GM10266 (cell line): ENCODE measurements around the gene SLC30A9.

Source experiments
- DNase-seq: peaks from one replicate; pipeline ENCODE4 v3.0.0; 2012; ENCODE audit errors: extremely low spot score
- TF ChIP-seq, protein P1 (sequence below): IDR thresholded peaks from 2 replicates; pipeline ENCODE4 v1.5.1; 2012; ENCODE audit warnings: mild to moderate bottlenecking, low read depth; ENCODE audit not compliant: control insufficient read depth, insufficient read depth; ENCODE audit errors: missing control alignments

Gene SLC30A9

GRCh38 chr4:41998019-41998418 lies 7.7 kb downstream of the SLC30A9 start:
- DNase-seq, result no peak
- TF ChIP-seq, protein P1, sequence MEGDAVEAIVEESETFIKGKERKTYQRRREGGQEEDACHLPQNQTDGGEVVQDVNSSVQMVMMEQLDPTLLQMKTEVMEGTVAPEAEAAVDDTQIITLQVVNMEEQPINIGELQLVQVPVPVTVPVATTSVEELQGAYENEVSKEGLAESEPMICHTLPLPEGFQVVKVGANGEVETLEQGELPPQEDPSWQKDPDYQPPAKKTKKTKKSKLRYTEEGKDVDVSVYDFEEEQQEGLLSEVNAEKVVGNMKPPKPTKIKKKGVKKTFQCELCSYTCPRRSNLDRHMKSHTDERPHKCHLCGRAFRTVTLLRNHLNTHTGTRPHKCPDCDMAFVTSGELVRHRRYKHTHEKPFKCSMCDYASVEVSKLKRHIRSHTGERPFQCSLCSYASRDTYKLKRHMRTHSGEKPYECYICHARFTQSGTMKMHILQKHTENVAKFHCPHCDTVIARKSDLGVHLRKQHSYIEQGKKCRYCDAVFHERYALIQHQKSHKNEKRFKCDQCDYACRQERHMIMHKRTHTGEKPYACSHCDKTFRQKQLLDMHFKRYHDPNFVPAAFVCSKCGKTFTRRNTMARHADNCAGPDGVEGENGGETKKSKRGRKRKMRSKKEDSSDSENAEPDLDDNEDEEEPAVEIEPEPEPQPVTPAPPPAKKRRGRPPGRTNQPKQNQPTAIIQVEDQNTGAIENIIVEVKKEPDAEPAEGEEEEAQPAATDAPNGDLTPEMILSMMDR, result no peak

- DNase-seq, result no peak
- TF ChIP-seq, protein P1, result no peak
Observed at GRCh38 chr4:41999321-41999720, 9.0 kb downstream of the SLC30A9 start.

GRCh38 chr4:42008011-42008786 lies 17.9 kb downstream of the SLC30A9 start:
- TF ChIP-seq, protein P1, result no peak
- DNase-seq, result no peak

DNA sequence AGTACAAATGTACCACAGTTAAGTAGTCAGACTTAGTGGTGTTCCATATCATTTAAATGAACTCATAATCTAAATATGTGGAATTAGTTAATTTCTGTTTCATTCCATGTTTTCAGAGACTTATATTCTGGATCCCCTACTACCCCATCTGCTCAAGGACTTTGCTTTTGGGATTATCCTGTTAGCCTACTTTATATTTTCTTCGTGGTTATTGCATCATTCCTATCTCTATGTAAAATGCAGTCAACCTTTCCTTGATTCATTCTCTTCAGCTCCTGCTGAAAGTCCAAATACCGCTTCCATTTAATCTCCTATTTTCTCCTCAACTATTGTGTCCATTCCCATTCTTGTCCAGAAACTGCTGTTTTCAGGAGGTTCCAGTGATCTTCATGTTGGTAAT lies 25.1 kb downstream of the SLC30A9 start:
- no peak for DNase-seq
- TF ChIP-seq, protein P1, result no peak

- TF ChIP-seq, protein P1, result no peak
- DNase-seq, result no peak
Observed at GRCh38 chr4:42018451-42018850, 28.1 kb downstream of the SLC30A9 start.

DNA sequence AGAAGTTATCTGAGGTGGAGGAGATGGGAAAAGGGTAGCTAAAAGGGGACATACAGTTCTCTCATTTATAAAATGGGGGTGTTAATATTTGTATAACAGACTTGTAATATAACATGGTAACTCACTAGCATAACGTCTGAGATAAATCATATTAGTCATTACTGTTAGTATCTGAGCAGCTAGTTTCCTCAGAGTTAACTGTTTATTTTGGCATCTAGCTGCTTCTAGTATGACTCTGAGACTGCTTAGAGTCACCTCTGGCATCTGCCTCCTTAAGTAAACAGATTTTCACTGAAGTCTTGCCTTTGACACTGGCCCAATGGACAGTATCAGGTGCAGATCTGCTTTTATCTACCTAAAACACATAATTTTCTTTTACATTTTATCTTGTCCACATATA lies 58.1 kb downstream of the SLC30A9 start:
- TF ChIP-seq, protein P1, result no peak
- DNase-seq, result no peak

DNA sequence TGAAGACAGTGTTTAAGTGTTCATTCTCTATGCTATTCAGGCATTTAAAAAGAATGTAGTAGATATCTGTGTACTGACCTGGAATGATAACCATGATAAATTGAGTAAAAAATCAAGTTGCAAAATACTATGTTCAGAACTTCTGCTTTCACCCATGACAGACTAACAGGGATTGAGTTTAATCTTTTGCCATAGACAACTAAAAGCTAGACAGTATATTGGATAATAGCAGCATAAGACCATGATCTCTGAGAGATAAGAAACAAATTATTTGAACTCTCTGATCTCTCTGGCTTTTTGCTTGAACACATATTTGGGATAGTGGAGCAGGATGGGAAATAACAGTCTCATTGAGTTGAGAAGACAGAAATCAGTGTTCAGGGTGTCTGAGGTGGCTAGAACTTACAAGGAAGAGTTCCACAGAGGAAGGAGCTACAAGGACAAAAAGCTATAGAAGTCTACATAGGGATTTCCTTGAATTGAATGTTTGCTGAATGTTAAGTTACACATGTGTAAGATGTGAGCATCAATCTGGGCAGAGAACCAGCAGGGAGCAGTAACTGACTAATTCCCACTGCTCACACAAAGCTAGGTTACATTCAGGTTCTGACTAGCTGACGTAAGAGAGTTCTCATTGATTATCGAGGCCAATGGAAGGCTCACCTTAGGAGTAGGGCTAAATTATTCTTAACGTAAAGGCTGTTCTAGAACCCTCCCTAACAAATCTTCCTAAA lies 60.4 kb downstream of the SLC30A9 start:
- TF ChIP-seq, protein P1, result no peak
- DNase-seq, result no peak
